Glomerular endothelial cell (primary cell): ENCODE measurements around the gene PCED1B. TPM values are rescaled to one million over a fixed set of nuclear protein-coding genes. Genes with fewer than 3 reads are reported as not detected.
"Not testable (repeated sequence)": the region's sequence is repeated elsewhere in the genome, so short reads cannot be mapped to it uniquely, and the experiment has no call there.

Experiments
- DNase-seq: peaks from one replicate; pipeline ENCODE4 v3.0.0-alpha.2; 2011; ENCODE audit warnings: low read depth, low spot score; ENCODE audit errors: extremely low read depth
- total RNA-seq: library from RNA; depleted of rRNA; stranded (reverse); fragments of >200 nt; gene quantifications from 2 replicates; pipeline ENCODE4 v1.2.3, GENCODE V29; 2015

Gene PCED1B
- total RNA-seq, 1 donor from 2014 or later: 0.70 TPM

- no peak for DNase-seq
These were observed 81.2 kb downstream of the PCED1B start for GRCh38 chr12:47160316-47161244.

- DNase-seq: no peak
These were observed 84.7 kb downstream of the PCED1B start for GRCh38 chr12:47164116-47164515.

GRCh38 chr12:47164724-47165439 lies 85.5 kb downstream of the PCED1B start:
- no peak for DNase-seq

- no peak for DNase-seq
These were observed 86.5 kb downstream of the PCED1B start for GRCh38 chr12:47165934-47166333.

GRCh38 chr12:47166365-47166764 lies 86.9 kb downstream of the PCED1B start:
- DNase-seq: no peak

- not testable (repeated sequence) for DNase-seq
These were observed 90.9 kb downstream of the PCED1B start for GRCh38 chr12:47170281-47170680.

- no peak for DNase-seq
These were observed 98.6 kb downstream of the PCED1B start for GRCh38 chr12:47178014-47178413.

- DNase-seq: not testable (repeated sequence)
These were observed 102.9 kb downstream of the PCED1B start for GRCh38 chr12:47182164-47182938.

GRCh38 chr12:47184229-47184628 lies 104.8 kb downstream of the PCED1B start:
- no peak for DNase-seq

- DNase-seq: no peak
These were observed 105.4 kb downstream of the PCED1B start for GRCh38 chr12:47184813-47185212.

- DNase-seq: no peak
These were observed 106.8 kb downstream of the PCED1B start for GRCh38 chr12:47186246-47186645.

- no peak for DNase-seq
These were observed 109.4 kb downstream of the PCED1B start for GRCh38 chr12:47188576-47189441.

GRCh38 chr12:47189728-47190127 lies 110.3 kb downstream of the PCED1B start:
- no peak for DNase-seq

GRCh38 chr12:47190271-47190750 lies 110.9 kb downstream of the PCED1B start:
- DNase-seq: no peak

- DNase-seq: no peak
These were observed 111.5 kb downstream of the PCED1B start for GRCh38 chr12:47190905-47191304.

GRCh38 chr12:47192051-47192450 lies 112.6 kb downstream of the PCED1B start:
- no peak for DNase-seq

GRCh38 chr12:47193066-47193465 lies 113.6 kb downstream of the PCED1B start:
- DNase-seq: no peak

GRCh38 chr12:47194501-47194900 lies 115.1 kb downstream of the PCED1B start:
- DNase-seq: no peak

GRCh38 chr12:47200446-47200845 lies 121.0 kb downstream of the PCED1B start:
- DNase-seq: no peak

- not testable (repeated sequence) for DNase-seq
These were observed 121.8 kb downstream of the PCED1B start for GRCh38 chr12:47201190-47201589.
